Esophagus muscularis mucosa (tissue), 4 donors: ENCODE measurements around the gene IGFN1. TPM values are rescaled to one million over a fixed set of nuclear protein-coding genes. Genes with fewer than 3 reads are reported as not detected.

ENCODE experiments used
- DNase-seq: peaks from one replicate; pipeline ENCODE4 v3.0.0-alpha.2; 2017; ENCODE audit errors: extremely low spot score
- H3K27ac ChIP-seq, 4 donors: fragments of 200-600 bp; sonication (generic); replicated peaks in 1 of 4; 1 replicate in 3 of 4; 2 replicates in 1 of 4; pipeline ENCODE4 v1.5.1; 2016 to 2019; ENCODE audit warnings: mild to moderate bottlenecking in 1 of 4
- H3K27me3 ChIP-seq, 4 donors: fragments of 200-600 bp; sonication (generic); one replicate each; pipeline versions ENCODE4 v1.5.1 to v1.6.0; 2016 to 2019
- H3K36me3 ChIP-seq, 4 donors: fragments of 200-600 bp; sonication (generic); one replicate each; pipeline ENCODE4 v1.5.1; 2016 to 2019
- H3K4me1 ChIP-seq, 4 donors: fragments of 200-600 bp; sonication (generic); one replicate each; pipeline ENCODE4 v1.5.1; 2016 to 2019
- H3K4me3 ChIP-seq, 4 donors: fragments of 200-600 bp; sonication (generic); 1 replicate in 2 of 4; 2 replicates in 2 of 4; pipeline ENCODE4 v1.5.1; 2016 to 2019; ENCODE audit warnings: mild to moderate bottlenecking in 4 of 4, moderate library complexity in 1 of 4
- H3K9me3 ChIP-seq, 4 donors: fragments of 200-600 bp; sonication (generic); 1 replicate in 3 of 4; 2 replicates in 1 of 4; pipeline ENCODE4 v1.5.1; 2016 to 2019
- CTCF ChIP-seq, 3 experiments: fragments of 200-600 bp in 2 of 3; fragments of 450-650 bp in 1 of 3; sonication (generic) in 2 of 3; IDR thresholded peaks; one replicate each; pipeline ENCODE4 v1.5.1; 2017 to 2019; ENCODE audit warnings: antibody characterized with exemption in 3 of 3, mild to moderate bottlenecking in 2 of 3, moderate library complexity in 1 of 3
- EP300 ChIP-seq: sonication (generic); formaldehyde crosslinking; IDR thresholded peaks from one replicate; pipeline ENCODE4 v1.6.1; 2017; ENCODE audit warnings: antibody characterized with exemption
- POLR2A ChIP-seq: fragments of 450-650 bp; IDR thresholded peaks from one replicate; pipeline ENCODE4 v1.6.1; 2017; ENCODE audit warnings: antibody characterized with exemption, moderate library complexity, mild to moderate bottlenecking, low read depth
- POLR2AphosphoS5 ChIP-seq, 2 donors: sonication (generic); formaldehyde crosslinking; IDR thresholded peaks; one replicate each; pipeline ENCODE4 v1.6.1; 2017; ENCODE audit warnings: antibody characterized with exemption in 2 of 2
- WGBS: methylation state at CpG from one replicate; pipeline ENCODE4 v1.1.5; 2018; 5-methylcytosine and 5-hydroxymethylcytosine counted together
- intact Hi-C: fragments of 100-400 bp; cut with DNase I; formaldehyde crosslinking; loops from one replicate; pipeline ENCODE4 v1.15.1; 2023
- total RNA-seq, 4 donors: library from RNA; depleted of rRNA; stranded (reverse); fragments of >200 nt; gene quantifications; one replicate each; pipeline versions ENCODE4 v1.1.0 to v1.2.1, GENCODE V29; 2016

Gene IGFN1
- total RNA-seq, 4 donors from 2014 or later: not detected

DNA sequence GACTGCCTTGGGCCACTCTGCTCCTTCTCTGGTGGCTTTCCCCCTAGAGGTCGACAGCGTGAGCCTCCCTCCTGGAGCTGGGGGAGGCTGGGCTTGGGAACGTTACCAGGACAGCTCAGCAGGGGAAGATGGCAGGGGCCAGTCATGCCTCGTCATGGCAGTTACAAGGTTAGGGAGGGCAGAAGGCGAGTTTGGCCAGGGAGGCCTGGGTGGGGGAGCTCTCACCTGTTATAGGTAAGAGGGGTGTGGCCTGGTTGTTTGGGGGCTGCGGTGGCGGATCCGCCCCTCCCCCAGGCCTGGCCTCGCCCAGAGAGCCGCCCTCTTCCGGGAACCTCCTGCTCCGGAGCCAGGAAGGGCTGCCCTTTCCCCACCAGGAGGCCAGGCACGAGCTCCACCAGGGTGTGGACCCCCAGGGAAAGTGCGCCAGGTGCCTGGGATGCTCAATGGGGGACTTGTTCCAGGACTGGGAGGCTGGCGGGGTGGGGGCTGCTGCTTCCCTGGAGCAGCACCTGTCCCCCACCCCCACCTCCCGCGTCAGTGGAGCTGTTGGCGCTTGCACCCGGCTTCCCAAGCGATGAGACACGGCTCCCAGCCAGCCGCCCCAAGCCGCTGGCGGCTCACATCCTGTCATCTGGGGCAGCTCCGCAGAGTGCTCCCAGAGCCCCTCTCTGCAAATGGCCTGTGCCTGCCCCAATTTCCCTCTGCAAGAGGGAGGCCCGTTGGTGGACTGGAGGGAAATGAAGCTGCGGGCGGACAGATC, 69.0 kb downstream of the IGFN1 start:
- peak; percentile 87 for DNase-seq
- 20% methylated on average over 7 of the region's 28 CpGs for WGBS
- H3K4me1 ChIP-seq: peaks cover 7 to 12% (median 12%) of the 10 kb centered on the region in 4 donors
- H3K4me3 ChIP-seq: peak overlapping the region in 3 of 4 donors; percentile 9 to 13 (median 12)
- H3K9me3 ChIP-seq: no peaks in the 10 kb centered on the region
- no peaks in the 10 kb centered on the region for H3K36me3 ChIP-seq
- H3K27me3 ChIP-seq: peaks cover 0 to 50% (median 3%) of the 10 kb centered on the region in 4 donors
- intact Hi-C loops: no loop called here
- H3K27ac ChIP-seq: no peak overlapping the region
- no peak for TF ChIP-seq EP300
- no peak for TF ChIP-seq CTCF (IDR thresholded peaks at IDR 0.05)
- TF ChIP-seq POLR2AphosphoS5 (IDR thresholded peaks at IDR 0.05): no peak
- TF ChIP-seq POLR2A: no peak

- Histone ChIP-seq H3K27ac (no peak overlapping the region), H3K9me3 (no peaks in the 10 kb centered on the region), H3K4me3 (peak overlapping the region in 3 of 4 donors; percentile 9 to 13 (median 12)), H3K36me3 (no peaks in the 10 kb centered on the region), H3K4me1 (peaks cover 7 to 12% (median 12%) of the 10 kb centered on the region in 4 donors), H3K27me3 (peaks cover 0 to 44% (median 3%) of the 10 kb centered on the region in 4 donors)
- TF ChIP-seq POLR2AphosphoS5 (IDR thresholded peaks at IDR 0.05) (no peak), POLR2A (no peak), EP300 (no peak), CTCF (IDR thresholded peaks at IDR 0.05) (no peak)
- intact Hi-C loops: no loop called here
- WGBS: 5% methylated on average over 11 of the region's 11 CpGs
- DNase-seq: peak; percentile 78
Observed at GRCh38 chr1:201260236-201260590, 69.6 kb downstream of the IGFN1 start.

DNA sequence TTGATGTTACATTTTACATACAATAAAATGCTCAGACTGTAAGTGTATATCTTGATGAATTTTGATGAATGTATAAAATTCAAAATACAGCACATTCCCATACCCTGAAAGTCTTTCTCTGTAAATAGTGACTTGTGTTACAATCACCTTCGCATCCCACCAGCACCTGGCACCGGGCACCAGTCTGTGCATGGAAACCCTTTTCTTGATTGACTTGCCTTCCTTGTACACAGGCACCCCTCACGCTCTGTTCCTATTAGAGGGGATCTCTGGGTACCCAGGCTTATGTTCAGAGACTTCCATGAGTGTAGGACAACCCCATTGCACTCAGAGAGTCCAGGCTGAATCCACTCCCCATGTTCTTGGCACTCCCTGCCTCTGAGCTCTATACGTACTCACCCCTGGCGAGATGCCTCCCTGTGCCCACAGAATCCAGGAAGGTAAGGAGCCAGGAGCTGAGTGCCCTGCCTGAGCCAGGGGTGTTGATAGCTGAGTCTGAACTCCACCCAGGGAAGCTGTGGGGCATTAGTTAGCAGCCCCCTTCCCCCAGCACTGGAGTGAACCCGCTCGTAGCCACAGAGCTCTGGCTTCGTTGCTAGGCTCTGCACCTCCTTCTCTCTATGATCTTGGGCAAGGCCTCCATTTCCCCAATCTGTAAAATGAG, 70.2 kb downstream of the IGFN1 start:
- intact Hi-C loops: no loop called here
- Histone ChIP-seq H3K4me1 (peaks cover 7 to 12% (median 12%) of the 10 kb centered on the region in 4 donors), H3K27me3 (peaks cover 0 to 39% (median 3%) of the 10 kb centered on the region in 4 donors), H3K27ac (no peak overlapping the region), H3K4me3 (no peak overlapping the region), H3K36me3 (no peaks in the 10 kb centered on the region), H3K9me3 (no peaks in the 10 kb centered on the region)
- TF ChIP-seq EP300 (no peak), POLR2AphosphoS5 (IDR thresholded peaks at IDR 0.05) (no peak), CTCF (IDR thresholded peaks at IDR 0.05) (no peak), POLR2A (no peak)
- WGBS: 97% methylated on average over 8 of the region's 8 CpGs
- DNase-seq: peak; percentile 74

GRCh38 chr1:201261771-201262547, 71.3 kb downstream of the IGFN1 start:
- Histone ChIP-seq H3K27me3 (peaks cover 0 to 39% (median 3%) of the 10 kb centered on the region in 4 donors), H3K9me3 (no peaks in the 10 kb centered on the region), H3K27ac (no peak overlapping the region), H3K4me3 (no peak overlapping the region), H3K36me3 (no peaks in the 10 kb centered on the region), H3K4me1 (peaks cover 7 to 12% (median 12%) of the 10 kb centered on the region in 4 donors)
- intact Hi-C loops: no loop called here
- DNase-seq: peak; percentile 88
- 82% methylated on average over 8 of the region's 8 CpGs for WGBS
- TF ChIP-seq POLR2AphosphoS5 (IDR thresholded peaks at IDR 0.05) (no peak), POLR2A (no peak), EP300 (no peak), CTCF (IDR thresholded peaks at IDR 0.05) (no peak)
